Measurements from ENCODE around the gene RAP1GAP.

The RAP1GAP gene

GRCh38 chr1:21577933-21578332, 91.2 kb downstream of the RAP1GAP start:
- Histone ChIP-seq H3F3A (ENCODE audit: low read depth) (no peaks in the 10 kb centered on the region), H3K4me2 (ENCODE audit: low read depth, low read length, poor library complexity, severe bottlenecking) (no peak overlapping the region), H3K9me2 (replicated peaks; ENCODE audit: low read depth, low read length) (no peaks in the 10 kb centered on the region), H3K9ac (ENCODE audit: low read depth, low read length, poor library complexity, severe bottlenecking) (no peak overlapping the region), H4K20me1 (ENCODE audit: insufficient read depth, low read length, poor library complexity, severe bottlenecking) (no peaks in the 10 kb centered on the region), H2AFZ (ENCODE audit: low read length) (no peak overlapping the region), H3K9me3 (ENCODE audit: insufficient read depth, low read depth, low read length) (no peaks in the 10 kb centered on the region), H3K4me1 (ENCODE audit: insufficient read depth, low read length, poor library complexity, severe bottlenecking) (no peaks in the 10 kb centered on the region), H3K4me3 (ENCODE audit: low read length, poor library complexity, severe bottlenecking) (no peak overlapping the region), H3K79me2 (ENCODE audit: insufficient read depth, low read length) (no peaks in the 10 kb centered on the region), H3K27me3 (ENCODE audit: insufficient read depth, low read length, poor library complexity, severe bottlenecking) (no peaks in the 10 kb centered on the region), H3K36me3 (ENCODE audit: insufficient read depth, low read length) (no peaks in the 10 kb centered on the region)
- TF ChIP-seq EZH2phosphoT487 (IDR thresholded peaks at IDR 0.05; ENCODE audit: borderline replicate concordance) = no peak
- no peak for TF ChIP-seq CTCF (conservative IDR thresholded peaks at IDR 0.05; ENCODE audit: low read length)

GRCh38 chr1:21577324-21577723, 91.8 kb downstream of the RAP1GAP start:
- H3K9me3 ChIP-seq (ENCODE audit: insufficient read depth, low read depth, low read length) = no peaks in the 10 kb centered on the region
- no peaks in the 10 kb centered on the region for H3K9me2 ChIP-seq (replicated peaks; ENCODE audit: low read depth, low read length)
- TF ChIP-seq CTCF (conservative IDR thresholded peaks at IDR 0.05; ENCODE audit: low read length) (no peak), EZH2phosphoT487 (IDR thresholded peaks at IDR 0.05; ENCODE audit: borderline replicate concordance) (no peak)
- no peaks in the 10 kb centered on the region for H3K36me3 ChIP-seq (ENCODE audit: insufficient read depth, low read length)
- no peaks in the 10 kb centered on the region for H3K27me3 ChIP-seq (ENCODE audit: insufficient read depth, low read length, poor library complexity, severe bottlenecking)
- H2AFZ ChIP-seq (ENCODE audit: low read length) = no peak overlapping the region
- H3F3A ChIP-seq (ENCODE audit: low read depth) = no peaks in the 10 kb centered on the region
- H3K9ac ChIP-seq (ENCODE audit: low read depth, low read length, poor library complexity, severe bottlenecking) = no peak overlapping the region
- no peak overlapping the region for H3K4me2 ChIP-seq (ENCODE audit: low read depth, low read length, poor library complexity, severe bottlenecking)
- H3K4me3 ChIP-seq (ENCODE audit: low read length, poor library complexity, severe bottlenecking) = no peak overlapping the region
- no peaks in the 10 kb centered on the region for H4K20me1 ChIP-seq (ENCODE audit: insufficient read depth, low read length, poor library complexity, severe bottlenecking)
- H3K79me2 ChIP-seq (ENCODE audit: insufficient read depth, low read length) = no peaks in the 10 kb centered on the region
- H3K4me1 ChIP-seq (ENCODE audit: insufficient read depth, low read length, poor library complexity, severe bottlenecking) = no peaks in the 10 kb centered on the region

- no peaks in the 10 kb centered on the region for H3K79me2 ChIP-seq (ENCODE audit: insufficient read depth, low read length)
- H3K9me3 ChIP-seq (ENCODE audit: insufficient read depth, low read depth, low read length) = no peaks in the 10 kb centered on the region
Observed at GRCh38 chr1:21576798-21577187, 92.4 kb downstream of the RAP1GAP start.

More at GRCh38 chr1:21576798-21577187, 92.4 kb downstream of the RAP1GAP start:
- H2AFZ ChIP-seq (ENCODE audit: low read length) = no peak overlapping the region
- no peaks in the 10 kb centered on the region for H3K4me1 ChIP-seq (ENCODE audit: insufficient read depth, low read length, poor library complexity, severe bottlenecking)
- H3K4me3 ChIP-seq (ENCODE audit: low read length, poor library complexity, severe bottlenecking) = no peak overlapping the region
- no peaks in the 10 kb centered on the region for H3K27me3 ChIP-seq (ENCODE audit: insufficient read depth, low read length, poor library complexity, severe bottlenecking)
- TF ChIP-seq EZH2phosphoT487 (IDR thresholded peaks at IDR 0.05; ENCODE audit: borderline replicate concordance) (no peak), CTCF (conservative IDR thresholded peaks at IDR 0.05; ENCODE audit: low read length) (no peak)
- no peaks in the 10 kb centered on the region for H3F3A ChIP-seq (ENCODE audit: low read depth)
- H3K9ac ChIP-seq (ENCODE audit: low read depth, low read length, poor library complexity, severe bottlenecking) = no peak overlapping the region
- no peaks in the 10 kb centered on the region for H3K36me3 ChIP-seq (ENCODE audit: insufficient read depth, low read length)
- H4K20me1 ChIP-seq (ENCODE audit: insufficient read depth, low read length, poor library complexity, severe bottlenecking) = no peaks in the 10 kb centered on the region
- H3K4me2 ChIP-seq (ENCODE audit: low read depth, low read length, poor library complexity, severe bottlenecking) = no peak overlapping the region
- H3K9me2 ChIP-seq (replicated peaks; ENCODE audit: low read depth, low read length) = no peaks in the 10 kb centered on the region

All from Loucy (cell line).